GM19351 (cell line): Measurements from ENCODE around the gene THSD8.

Source experiments
- ATAC-seq: cut with Tn5 transposase; IDR thresholded peaks from one replicate; pipeline ENCODE4 v1.9.1; 2021; ENCODE audit warnings: mild to moderate bottlenecking, moderate library complexity; ENCODE audit not compliant: unreplicated experiment

Gene THSD8

DNA sequence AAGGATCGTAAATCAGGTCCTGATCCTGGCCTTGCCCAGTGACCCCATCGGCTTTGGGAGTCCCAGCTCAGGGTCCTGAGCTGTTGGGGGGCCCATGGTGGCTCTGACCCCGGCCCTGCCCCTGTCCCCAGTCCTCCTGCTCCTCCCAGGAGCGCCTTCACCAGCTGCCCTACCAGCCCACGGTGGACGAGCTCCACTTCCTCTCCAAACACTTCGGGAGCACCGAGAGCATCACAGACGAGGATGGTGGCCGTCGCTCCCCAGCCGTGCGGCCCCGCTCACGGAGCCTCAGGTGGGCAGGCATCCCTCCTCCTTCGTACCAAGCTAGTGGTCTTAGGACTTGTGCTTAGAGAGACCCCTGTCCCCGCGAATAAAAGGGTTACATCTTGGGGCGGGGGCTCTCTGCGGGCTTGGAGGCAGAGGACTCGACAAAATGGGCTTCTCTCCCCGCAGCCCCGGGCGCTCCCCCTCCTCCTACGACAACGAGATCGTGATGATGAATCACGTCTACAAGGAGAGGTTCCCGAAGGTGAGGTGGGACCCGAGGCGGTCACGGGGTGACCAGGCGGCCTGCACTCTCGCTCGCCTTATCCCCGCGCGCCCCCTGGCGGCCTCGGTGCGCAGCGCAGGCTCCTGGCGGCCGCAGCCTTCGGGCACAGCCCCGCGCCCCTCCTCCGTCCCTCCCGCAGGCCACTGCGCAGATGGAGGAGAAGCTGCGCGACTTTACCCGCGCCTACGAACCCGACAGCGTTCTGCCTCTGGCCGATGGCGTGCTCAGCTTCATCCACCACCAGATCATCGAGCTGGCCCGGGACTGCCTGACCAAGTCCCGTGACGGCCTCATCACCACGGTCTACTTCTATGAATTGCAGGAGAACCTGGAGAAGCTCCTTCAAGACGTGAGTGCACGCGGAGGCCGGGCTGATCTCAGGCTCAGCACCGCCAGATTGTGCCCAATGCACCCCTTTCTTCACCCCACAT lies 45.6 kb downstream of the THSD8 start:
- no peak for ATAC-seq
